Endothelial cell of umbilical vein (primary cell): Measurements from ENCODE around the gene RALGAPA1. TPM values are rescaled to one million over a fixed set of nuclear protein-coding genes. Genes with fewer than 3 reads are reported as not detected.

ENCODE experiments used
- BruUV-seq: library from RNA; stranded (reverse); fragments of 400-500 nt; replicated peaks from 2 replicates; lab custom pipeline; 2021; lab: Mats Ljungman, UMichigan
- CTCF ChIA-PET: fragments of 300-600, 350-600 bp; sonication (Branson Sonifier 250); formaldehyde crosslinking; loops from one replicate; lab custom pipeline; 2021; ENCODE audit warnings: antibody characterized with exemption, inconsistent platforms; lab: Charles Lee
- POLR2A ChIA-PET: fragments of 300-600, 350-600 bp; sonication (Branson Sonifier 250); formaldehyde crosslinking; loops from one replicate; lab custom pipeline; 2021; ENCODE audit warnings: antibody characterized with exemption, inconsistent platforms; lab: Charles Lee
- DNase-seq: peaks from one replicate; pipeline ENCODE4 v3.0.0-alpha.2; 2011; ENCODE audit warnings: low read depth, low spot score
- FAIRE-seq: peaks from 2 replicates; lab custom pipeline; 2011; peaks lifted over from hg19 to GRCh38; lab: Jason Lieb, UNC
- H2AFZ ChIP-seq: 2 replicates; pipeline ENCODE4 v1.6.0; 2012; ENCODE audit warnings: low read depth, low read length, control low read depth, inconsistent platforms
- H3K27ac ChIP-seq: 2 replicates; pipeline ENCODE4 v1.5.1; 2011; ENCODE audit warnings: low read depth, mild to moderate bottlenecking, control low read depth, low read length, moderate library complexity; ENCODE audit not compliant: insufficient read depth
- H3K27me3 ChIP-seq, 2 experiments: 2 replicates each; pipeline versions ENCODE4 v1.6.0 to v1.6.1; 2011; ENCODE audit warnings: low read length in 2 of 2, mixed read lengths in 1 of 2; ENCODE audit not compliant: control insufficient read depth in 2 of 2, insufficient read depth in 2 of 2
- H3K36me3 ChIP-seq, 2 experiments: 2 replicates in 1 of 2; 3 replicates in 1 of 2; pipeline ENCODE4 v1.5.1; 2011; ENCODE audit warnings: low read length in 2 of 2, mild to moderate bottlenecking in 1 of 2, moderate library complexity in 1 of 2; ENCODE audit not compliant: control insufficient read depth in 2 of 2, insufficient read depth in 2 of 2; ENCODE audit errors: extremely low read depth in 1 of 2
- H3K4me1 ChIP-seq: 3 replicates; pipeline ENCODE4 v1.5.1; 2011; ENCODE audit warnings: mild to moderate bottlenecking, low read length; ENCODE audit not compliant: control insufficient read depth, insufficient read depth; ENCODE audit errors: extremely low read depth
- H3K4me2 ChIP-seq: 2 replicates; pipeline ENCODE4 v1.6.1; 2011; ENCODE audit warnings: low read length, control low read depth, mixed read lengths; ENCODE audit not compliant: insufficient read depth
- H3K4me3 ChIP-seq, 3 experiments: fragments of 200-600 bp in 1 of 3; sonication (generic), shearing (Covaris generic) in 1 of 3; replicated peaks in 1 of 3; 2 replicates each; pipeline ENCODE4 v1.5.1; 2011 to 2016; ENCODE audit warnings: control low read depth in 3 of 3, low read length in 3 of 3, mild to moderate bottlenecking in 2 of 3, inconsistent platforms in 1 of 3, low read depth in 1 of 3, moderate library complexity in 1 of 3; ENCODE audit not compliant: insufficient read depth in 1 of 3
- H3K79me2 ChIP-seq: 2 replicates; pipeline ENCODE4 v1.6.0; 2012; ENCODE audit warnings: low read length, inconsistent platforms; ENCODE audit not compliant: control insufficient read depth, insufficient read depth
- H3K9ac ChIP-seq: replicated peaks from 2 replicates; pipeline ENCODE3; 2011; ENCODE audit warnings: low read length, control low read depth; ENCODE audit not compliant: insufficient read depth; ENCODE audit errors: extremely low read depth
- H3K9me1 ChIP-seq: replicated peaks from 3 replicates; pipeline ENCODE4 v1.6.0; 2011; ENCODE audit warnings: mild to moderate bottlenecking, low read length; ENCODE audit not compliant: control insufficient read depth, insufficient read depth; ENCODE audit errors: extremely low read depth
- H3K9me3 ChIP-seq: replicated peaks from 2 replicates; pipeline ENCODE4 v1.5.1; 2012; ENCODE audit warnings: low read length, inconsistent platforms; ENCODE audit not compliant: control insufficient read depth, insufficient read depth
- H4K20me1 ChIP-seq: replicated peaks from 2 replicates; pipeline ENCODE3; 2011; ENCODE audit warnings: mild to moderate bottlenecking, low read length; ENCODE audit not compliant: control insufficient read depth, insufficient read depth; ENCODE audit errors: extremely low read depth
- CTCF ChIP-seq, 2 donors: IDR thresholded peaks; 1 replicate in 1 of 2; 2 replicates in 1 of 2; pipeline ENCODE4 v1.5.1; 2011; ENCODE audit warnings: low read length in 2 of 2, mild to moderate bottlenecking in 2 of 2, moderate library complexity in 2 of 2, control low read depth in 1 of 2, inconsistent platforms in 1 of 2, low read depth in 1 of 2; ENCODE audit not compliant: insufficient read depth in 1 of 2; ENCODE audit errors: extremely low read depth in 1 of 2
- EZH2 ChIP-seq: IDR thresholded peaks from 2 replicates; pipeline ENCODE4 v1.6.1; 2012; ENCODE audit warnings: borderline replicate concordance, low read depth, mild to moderate bottlenecking, moderate library complexity, low read length, inconsistent platforms; ENCODE audit not compliant: severe bottlenecking
- FOS ChIP-seq: IDR thresholded peaks from 2 replicates; pipeline ENCODE4 v1.6.1; 2011; ENCODE audit warnings: mild to moderate bottlenecking, low read length, moderate library complexity, borderline replicate concordance; ENCODE audit not compliant: insufficient read depth
- GATA2 ChIP-seq: IDR thresholded peaks from 2 replicates; pipeline ENCODE4 v1.7.0; 2011; ENCODE audit warnings: low read depth, mild to moderate bottlenecking, moderate library complexity, mixed read lengths, low read length; ENCODE audit not compliant: insufficient read length, insufficient read depth
- JUN ChIP-seq: IDR thresholded peaks from 2 replicates; pipeline ENCODE4 v1.6.1; 2011; ENCODE audit warnings: borderline replicate concordance, low read depth; ENCODE audit not compliant: insufficient read length, insufficient read depth
- MAX ChIP-seq: IDR thresholded peaks from 2 replicates; pipeline ENCODE4 v1.6.1; 2011; ENCODE audit not compliant: insufficient read depth, insufficient read length
- MYC ChIP-seq: IDR thresholded peaks from one replicate; pipeline ENCODE4 v1.6.1; 2011; ENCODE audit warnings: mild to moderate bottlenecking, low read depth, low read length
- POLR2A ChIP-seq: IDR thresholded peaks from 2 replicates; pipeline ENCODE4 v1.6.1; 2012; ENCODE audit warnings: low read depth, mild to moderate bottlenecking, control low read depth, low read length
- POLR2AphosphoS5 ChIP-seq: IDR thresholded peaks from 2 replicates; pipeline ENCODE4 v1.6.1; 2012; ENCODE audit warnings: low read depth, mild to moderate bottlenecking, control low read depth, low read length, moderate library complexity; ENCODE audit not compliant: insufficient read depth
- dilution Hi-C: fragments of 300-500 bp; cut with MboI; formaldehyde crosslinking; loops from one replicate; pipeline ENCODE4 v1.15.0; 2019; ENCODE audit warnings: low sequenced_read_pairs; ENCODE audit not compliant: extremely low pct_ligation_motif_present
- intact Hi-C: fragments of 100-400 bp; cut with micrococcal nuclease; formaldehyde crosslinking; loops from one replicate; pipeline ENCODE4 v1.10.0; 2022
- polyA plus RNA-seq, 4 experiments: library from polyadenylated mRNA; depleted of rRNA in 3 of 4; stranded (reverse) in 3 of 4; unstranded in 1 of 4; fragments of >200 nt; gene quantifications; 2 replicates each; pipeline versions ENCODE4 v1.2.1 to v1.2.3, GENCODE V29; 2011 to 2012; ENCODE audit warnings: missing spikeins in 1 of 4
- total RNA-seq: library from RNA; stranded (reverse); gene quantifications from 2 replicates; pipeline ENCODE4 v1.2.3, GENCODE V29; 2021

Gene RALGAPA1
- total and polyA plus RNA-seq, 2 donors (not counting 3 experiments of a cell fraction or from before 2014, with no cell fraction given), result 6.1 to 30.9 TPM

GRCh38 chr14:35678403-35679028, 130.6 kb downstream of the RALGAPA1 start:
- Histone ChIP-seq H3K27ac (no peak overlapping the region), H3K4me3 (no peak overlapping the region), H2AFZ (no peak overlapping the region), H3K9me3 (no peaks in the 10 kb centered on the region), H3K36me3 (peaks cover 0 to 4% of the 10 kb centered on the region in 2 experiments), H3K4me1 (no peaks in the 10 kb centered on the region), H3K9me1 (no peaks in the 10 kb centered on the region), H3K79me2 (no peaks in the 10 kb centered on the region), H3K4me2 (no peak overlapping the region), H3K9ac (no peak overlapping the region), H4K20me1 (no peaks in the 10 kb centered on the region), H3K27me3 (no peaks in the 10 kb centered on the region)
- FAIRE-seq (no peak), DNase-seq (no peak)
- intact Hi-C loops (no loop called here), dilution Hi-C loops (loop anchor here (25.0 kb wide), 1 partner anchor 241 kb away; no protein-coding TSS in a partner anchor)
- no TSS peak for BruUV-seq
- TF ChIP-seq EZH2, result no peak
- TF ChIP-seq JUN, result no peak
- no peak for TF ChIP-seq POLR2A
- TF ChIP-seq CTCF (IDR thresholded peaks at IDR 0.05; ENCODE audit: extremely low read depth in 1 of 2, insufficient read depth in 1 of 2, low read depth in 1 of 2, low read length in 2 of 2), result no peak
- no peak for TF ChIP-seq MAX
- no peak for TF ChIP-seq MYC
- TF ChIP-seq GATA2, result no peak
- no peak for TF ChIP-seq POLR2AphosphoS5
- no peak for TF ChIP-seq FOS
- CTCF ChIA-PET, result interaction anchor here (1.5 kb wide), 1 partner anchor 9 kb away, joined by 9 read pairs; no protein-coding TSS in a partner anchor
- POLR2A ChIA-PET, result no interaction called here
